HG03342 (cell line): Measurements from ENCODE around the gene PLCXD1.
A peak's percentile ranks its signal among the peaks of the same experiment; 100 is the strongest.
"Not testable (repeated sequence)": the region's sequence is repeated elsewhere in the genome, so short reads cannot be mapped to it uniquely, and the experiment has no call there.

Experiments used
- ATAC-seq: cut with Tn5 transposase; IDR thresholded peaks from one replicate; pipeline ENCODE4 v1.9.1; 2021; ENCODE audit warnings: mild to moderate bottlenecking, moderate library complexity; ENCODE audit not compliant: unreplicated experiment

PLCXD1 gene

GRCh38 chrX:281166-281999 is at the start of gene PLCXD1:
Gene PLCXD1, plus strand, starts transcription at chrX:281381. Its CDS starts 2,807 bp downstream, at chrX:284188.
- no peak for ATAC-seq

- ATAC-seq: peak; percentile 95
Observed at GRCh38 chrX:231637-232277, 49.4 kb upstream of the PLCXD1 start.

GRCh38 chrX:232278-232655 is 48.9 kb upstream of the PLCXD1 start:
- ATAC-seq: peak; percentile 11

- not testable (repeated sequence) for ATAC-seq
Observed at GRCh38 chrX:236201-236600, 45.0 kb upstream of the PLCXD1 start.

- ATAC-seq: no peak
Observed at GRCh38 chrX:250965-251364, 30.2 kb upstream of the PLCXD1 start.

GRCh38 chrX:251396-252243 is 29.6 kb upstream of the PLCXD1 start:
- ATAC-seq: not testable (repeated sequence)

GRCh38 chrX:252244-252956 is 28.8 kb upstream of the PLCXD1 start:
- no peak for ATAC-seq

- no peak for ATAC-seq
Observed at GRCh38 chrX:252957-253291, 28.3 kb upstream of the PLCXD1 start.

- no peak for ATAC-seq
Observed at GRCh38 chrX:253451-254297, 27.5 kb upstream of the PLCXD1 start.

GRCh38 chrX:254630-255215 is 26.5 kb upstream of the PLCXD1 start:
- ATAC-seq: no peak

- no peak for ATAC-seq
Observed at GRCh38 chrX:255923-256331, 25.3 kb upstream of the PLCXD1 start.

- ATAC-seq: not testable (repeated sequence)
Observed at GRCh38 chrX:257054-257453, 24.1 kb upstream of the PLCXD1 start.

- ATAC-seq: no peak
Observed at GRCh38 chrX:257681-258289, 23.4 kb upstream of the PLCXD1 start.

GRCh38 chrX:258291-259040 is 22.7 kb upstream of the PLCXD1 start:
- no peak for ATAC-seq

GRCh38 chrX:259692-260355 is 21.4 kb upstream of the PLCXD1 start:
- ATAC-seq: no peak

- ATAC-seq: no peak
Observed at GRCh38 chrX:261167-261918, 19.8 kb upstream of the PLCXD1 start.

- ATAC-seq: no peak
Observed at GRCh38 chrX:261919-262352, 19.2 kb upstream of the PLCXD1 start.
